ENCODE results near the gene CNGA1.
A peak's percentile ranks its signal among the peaks of the same experiment; 100 is the strongest.

Gene CNGA1

GRCh38 chr4:48046059-48046458 is 29.6 kb upstream of the CNGA1 start:
- Histone ChIP-seq H3K4ac (ENCODE audit: low read depth, low read length) (no peak overlapping the region), H3K36me3 (ENCODE audit: control insufficient read depth in 1 of 2, insufficient read depth in 2 of 2, low read length in 2 of 2) (no peaks in the 10 kb centered on the region), H3K4me1 (ENCODE audit: control insufficient read depth in 1 of 2, insufficient read depth in 2 of 2, low read length in 2 of 2) (no peaks in the 10 kb centered on the region), H3K79me1 (ENCODE audit: low read length) (no peaks in the 10 kb centered on the region), H2BK5ac (ENCODE audit: low read depth, low read length, poor library complexity) (no peak overlapping the region), H3K79me2 (ENCODE audit: control insufficient read depth, insufficient read depth, low read length, poor library complexity) (no peaks in the 10 kb centered on the region), H4K8ac (ENCODE audit: low read depth, low read length) (no peak overlapping the region), H3K23ac (ENCODE audit: low read length) (no peak overlapping the region), H3K18ac (ENCODE audit: low read length) (no peak overlapping the region), H2BK12ac (ENCODE audit: low read length) (no peak overlapping the region), H3K4me3 (ENCODE audit: low read depth, low read length) (no peak overlapping the region), H4K12ac (ENCODE audit: low read depth, low read length) (no peak overlapping the region), H3K9ac (ENCODE audit: low read length) (no peak overlapping the region), H3K14ac (ENCODE audit: low read length) (no peak overlapping the region), H3K27ac (ENCODE audit: low read depth, low read length) (no peak overlapping the region), H3K9me3 (ENCODE audit: insufficient read depth, low read depth, low read length) (no peaks in the 10 kb centered on the region), H4K91ac (ENCODE audit: low read depth, low read length) (no peak overlapping the region), H2AK5ac (ENCODE audit: low read length) (no peak overlapping the region), H2BK120ac (ENCODE audit: insufficient read depth, low read length, poor library complexity) (no peak overlapping the region), H3K27me3 (ENCODE audit: insufficient read depth, low read length) (no peaks in the 10 kb centered on the region), H3K4me2 (ENCODE audit: low read length) (no peak overlapping the region), H2AFZ (ENCODE audit: insufficient read depth, low read length, poor library complexity) (no peak overlapping the region)
- no CpG with 5 or more reads among the region's 3 CpGs for WGBS (ENCODE audit: extremely low coverage, insufficient coverage, insufficient read length)
- no peak for DNase-seq

GRCh38 chr4:48044298-48044697 is 27.8 kb upstream of the CNGA1 start:
- Histone ChIP-seq H3K4me3 (ENCODE audit: low read depth, low read length) (no peak overlapping the region), H3K27me3 (ENCODE audit: insufficient read depth, low read length) (no peaks in the 10 kb centered on the region), H3K14ac (ENCODE audit: low read length) (no peak overlapping the region), H3K23ac (ENCODE audit: low read length) (no peak overlapping the region), H3K18ac (ENCODE audit: low read length) (no peak overlapping the region), H3K4me1 (ENCODE audit: control insufficient read depth in 1 of 2, insufficient read depth in 2 of 2, low read length in 2 of 2) (no peaks in the 10 kb centered on the region), H4K8ac (ENCODE audit: low read depth, low read length) (no peak overlapping the region), H3K79me1 (ENCODE audit: low read length) (no peaks in the 10 kb centered on the region), H2BK5ac (ENCODE audit: low read depth, low read length, poor library complexity) (no peak overlapping the region), H2AK5ac (ENCODE audit: low read length) (no peak overlapping the region), H2BK12ac (ENCODE audit: low read length) (no peak overlapping the region), H3K79me2 (ENCODE audit: control insufficient read depth, insufficient read depth, low read length, poor library complexity) (no peaks in the 10 kb centered on the region), H2BK120ac (ENCODE audit: insufficient read depth, low read length, poor library complexity) (no peak overlapping the region), H2AFZ (ENCODE audit: insufficient read depth, low read length, poor library complexity) (no peak overlapping the region), H3K36me3 (ENCODE audit: control insufficient read depth in 1 of 2, insufficient read depth in 2 of 2, low read length in 2 of 2) (no peaks in the 10 kb centered on the region), H3K4ac (ENCODE audit: low read depth, low read length) (no peak overlapping the region), H4K91ac (ENCODE audit: low read depth, low read length) (no peak overlapping the region), H3K27ac (ENCODE audit: low read depth, low read length) (no peak overlapping the region), H3K9me3 (ENCODE audit: insufficient read depth, low read depth, low read length) (no peaks in the 10 kb centered on the region), H4K12ac (ENCODE audit: low read depth, low read length) (no peak overlapping the region), H3K9ac (ENCODE audit: low read length) (no peak overlapping the region), H3K4me2 (ENCODE audit: low read length) (no peak overlapping the region)
- DNase-seq, result no peak
- WGBS (ENCODE audit: extremely low coverage, insufficient coverage, insufficient read length), result no CpG with 5 or more reads among the region's 2 CpGs

- no peak overlapping the region for H3K9ac ChIP-seq (ENCODE audit: low read length)
- H2BK5ac ChIP-seq (ENCODE audit: low read depth, low read length, poor library complexity), result no peak overlapping the region
- H3K14ac ChIP-seq (ENCODE audit: low read length), result no peak overlapping the region
- H4K91ac ChIP-seq (ENCODE audit: low read depth, low read length), result no peak overlapping the region
- no peak overlapping the region for H4K8ac ChIP-seq (ENCODE audit: low read depth, low read length)
- H2BK120ac ChIP-seq (ENCODE audit: insufficient read depth, low read length, poor library complexity), result no peak overlapping the region
- no peak overlapping the region for H2BK12ac ChIP-seq (ENCODE audit: low read length)
- no peak overlapping the region for H4K12ac ChIP-seq (ENCODE audit: low read depth, low read length)
- no peaks in the 10 kb centered on the region for H3K79me1 ChIP-seq (ENCODE audit: low read length)
- no peak overlapping the region for H3K23ac ChIP-seq (ENCODE audit: low read length)
- H3K27me3 ChIP-seq (ENCODE audit: insufficient read depth, low read length), result no peaks in the 10 kb centered on the region
- H3K27ac ChIP-seq (ENCODE audit: low read depth, low read length), result no peak overlapping the region
- no peak for DNase-seq
- no CpG with 5 or more reads among the region's 2 CpGs for WGBS (ENCODE audit: extremely low coverage, insufficient coverage, insufficient read length)
- H3K9me3 ChIP-seq (ENCODE audit: insufficient read depth, low read depth, low read length), result no peaks in the 10 kb centered on the region
- H2AFZ ChIP-seq (ENCODE audit: insufficient read depth, low read length, poor library complexity), result no peak overlapping the region
- no peak overlapping the region for H3K18ac ChIP-seq (ENCODE audit: low read length)
- no peak overlapping the region for H3K4me2 ChIP-seq (ENCODE audit: low read length)
- H3K4me3 ChIP-seq (ENCODE audit: low read depth, low read length), result no peak overlapping the region
- no peaks in the 10 kb centered on the region for H3K36me3 ChIP-seq (ENCODE audit: control insufficient read depth in 1 of 2, insufficient read depth in 2 of 2, low read length in 2 of 2)
- no peaks in the 10 kb centered on the region for H3K4me1 ChIP-seq (ENCODE audit: control insufficient read depth in 1 of 2, insufficient read depth in 2 of 2, low read length in 2 of 2)
- H3K79me2 ChIP-seq (ENCODE audit: control insufficient read depth, insufficient read depth, low read length, poor library complexity), result no peaks in the 10 kb centered on the region
- H3K4ac ChIP-seq (ENCODE audit: low read depth, low read length), result no peak overlapping the region
- H2AK5ac ChIP-seq (ENCODE audit: low read length), result no peak overlapping the region
These were observed 27.0 kb upstream of the CNGA1 start for GRCh38 chr4:48043504-48043903.

- WGBS (ENCODE audit: extremely low coverage, insufficient coverage, insufficient read length), result no CpG with 5 or more reads among the region's 3 CpGs
- Histone ChIP-seq H2BK12ac (ENCODE audit: low read length) (no peak overlapping the region), H3K27me3 (ENCODE audit: insufficient read depth, low read length) (no peaks in the 10 kb centered on the region)
These were observed 26.5 kb upstream of the CNGA1 start for GRCh38 chr4:48042979-48043461.

More at GRCh38 chr4:48042979-48043461, 26.5 kb upstream of the CNGA1 start:
- Histone ChIP-seq H4K12ac (ENCODE audit: low read depth, low read length) (no peak overlapping the region), H3K27ac (ENCODE audit: low read depth, low read length) (no peak overlapping the region), H4K8ac (ENCODE audit: low read depth, low read length) (no peak overlapping the region), H2BK5ac (ENCODE audit: low read depth, low read length, poor library complexity) (no peak overlapping the region), H2AK5ac (ENCODE audit: low read length) (no peak overlapping the region), H3K9ac (ENCODE audit: low read length) (no peak overlapping the region), H2AFZ (ENCODE audit: insufficient read depth, low read length, poor library complexity) (no peak overlapping the region), H3K79me2 (ENCODE audit: control insufficient read depth, insufficient read depth, low read length, poor library complexity) (no peaks in the 10 kb centered on the region), H3K36me3 (ENCODE audit: control insufficient read depth in 1 of 2, insufficient read depth in 2 of 2, low read length in 2 of 2) (no peaks in the 10 kb centered on the region), H3K9me3 (ENCODE audit: insufficient read depth, low read depth, low read length) (no peaks in the 10 kb centered on the region), H3K18ac (ENCODE audit: low read length) (no peak overlapping the region), H3K4me2 (ENCODE audit: low read length) (no peak overlapping the region), H3K79me1 (ENCODE audit: low read length) (no peaks in the 10 kb centered on the region), H4K91ac (ENCODE audit: low read depth, low read length) (no peak overlapping the region), H2BK120ac (ENCODE audit: insufficient read depth, low read length, poor library complexity) (no peak overlapping the region), H3K4me1 (ENCODE audit: control insufficient read depth in 1 of 2, insufficient read depth in 2 of 2, low read length in 2 of 2) (no peaks in the 10 kb centered on the region), H3K4ac (ENCODE audit: low read depth, low read length) (no peak overlapping the region), H3K23ac (ENCODE audit: low read length) (no peak overlapping the region), H3K4me3 (ENCODE audit: low read depth, low read length) (no peak overlapping the region), H3K14ac (ENCODE audit: low read length) (no peak overlapping the region)
- DNase-seq, result peak; percentile 24 to 69

All from trophoblast cell (in vitro differentiated cells and primary cell).